Measurements from ENCODE around the gene ADCY9.
"Not testable (repeated sequence)": the region's sequence is repeated elsewhere in the genome, so short reads cannot be mapped to it uniquely, and the experiment has no call there.

The ADCY9 gene

DNA sequence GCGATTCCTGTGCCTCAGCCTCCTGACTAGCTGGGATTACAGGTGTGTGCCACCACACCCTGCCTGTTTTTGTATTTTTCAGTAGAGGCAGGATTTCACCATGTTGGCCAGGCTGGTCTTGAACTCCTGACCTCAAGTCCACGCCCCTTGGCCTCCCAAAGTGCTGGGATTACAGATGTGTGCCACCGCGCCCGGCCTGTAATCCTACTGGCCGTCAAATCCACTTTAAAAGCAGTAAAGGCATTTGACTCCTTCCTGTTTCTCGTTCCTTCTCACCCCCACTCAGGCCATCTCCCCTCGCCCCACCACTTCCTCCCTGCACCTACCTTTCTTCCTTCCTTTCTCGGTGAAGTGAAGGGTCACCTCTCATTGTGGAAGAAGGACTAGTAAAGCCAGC is 166.3 kb downstream of the ADCY9 start:
- Histone ChIP-seq H3K36me3 (ENCODE audit: insufficient read depth, low read length) (no peaks in the 10 kb centered on the region), H3K4me1 (ENCODE audit: control insufficient read depth, insufficient read depth, low read length) (peaks cover 70% of the 10 kb centered on the region), H3K9ac (ENCODE audit: low read depth, low read length) (peak overlapping the region; percentile 74), H3K4me3 (ENCODE audit: low read length) (peak overlapping the region; percentile 53), H3K4me2 (ENCODE audit: low read length) (peak overlapping the region; percentile 79), H3K9me3 (replicated peaks; ENCODE audit: low read length) (no peaks in the 10 kb centered on the region), H3K27me3 (ENCODE audit: control insufficient read depth, insufficient read depth, low read length) (peaks cover 3% of the 10 kb centered on the region)

DNA sequence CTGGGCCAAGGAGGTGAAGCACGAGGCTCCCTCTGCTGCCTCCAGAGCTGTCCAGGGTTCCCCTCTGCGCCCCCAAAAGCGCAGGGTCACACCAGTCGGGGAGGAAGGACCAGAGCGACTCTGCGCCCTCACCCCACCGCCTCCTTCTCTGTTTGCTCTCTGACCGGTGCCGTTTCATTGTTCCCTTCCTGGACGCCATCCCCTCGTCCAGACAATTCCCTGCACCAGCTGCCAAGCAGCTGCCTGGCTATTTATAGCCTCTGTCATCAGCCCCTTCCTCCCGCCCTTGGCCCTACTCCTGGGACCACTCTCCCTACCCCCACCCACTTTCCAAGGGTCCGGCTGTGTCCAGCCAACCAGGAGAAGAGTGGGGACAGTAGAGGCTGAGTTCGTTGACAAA is 167.0 kb downstream of the ADCY9 start:
- Histone ChIP-seq H3K9ac (ENCODE audit: low read depth, low read length) (peak overlapping the region; percentile 74), H3K4me2 (ENCODE audit: low read length) (peak overlapping the region; percentile 79), H3K9me3 (replicated peaks; ENCODE audit: low read length) (no peaks in the 10 kb centered on the region), H3K36me3 (ENCODE audit: insufficient read depth, low read length) (no peaks in the 10 kb centered on the region), H3K27me3 (ENCODE audit: control insufficient read depth, insufficient read depth, low read length) (peaks cover 3% of the 10 kb centered on the region), H3K4me1 (ENCODE audit: control insufficient read depth, insufficient read depth, low read length) (peaks cover 63% of the 10 kb centered on the region), H3K4me3 (ENCODE audit: low read length) (peak overlapping the region; percentile 59)

DNA sequence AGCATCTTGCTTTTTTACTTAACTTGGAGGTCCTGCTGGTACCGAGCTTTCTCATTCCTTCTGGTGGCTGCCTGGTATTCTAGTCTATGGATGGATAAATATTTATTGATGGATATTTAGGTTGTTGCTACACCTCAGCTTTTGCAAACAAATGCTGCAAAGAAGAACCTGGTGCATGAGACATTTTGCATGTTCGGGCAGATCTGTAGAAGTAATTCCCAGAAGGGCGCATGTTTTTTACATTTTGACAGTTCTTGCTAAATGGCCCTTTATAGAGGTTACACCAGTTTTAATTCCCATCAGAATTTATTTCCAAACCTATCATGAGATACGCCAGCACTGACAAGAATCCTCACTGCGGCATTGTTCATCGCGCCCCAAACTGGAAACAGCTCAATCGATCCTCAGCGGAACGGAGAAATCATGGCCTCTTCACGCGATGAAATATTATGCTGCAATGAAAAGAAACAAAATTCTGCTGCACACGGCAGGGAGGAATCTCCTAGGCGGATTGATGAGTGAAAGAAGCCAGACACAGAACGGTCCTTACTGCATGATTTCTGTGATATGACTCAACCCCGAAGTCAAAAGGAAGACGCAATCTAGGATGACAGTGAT is 167.8 kb downstream of the ADCY9 start:
- Histone ChIP-seq H3K4me1 (ENCODE audit: control insufficient read depth, insufficient read depth, low read length) (peaks cover 59% of the 10 kb centered on the region), H3K27me3 (ENCODE audit: control insufficient read depth, insufficient read depth, low read length) (no peaks in the 10 kb centered on the region), H3K9me3 (replicated peaks; ENCODE audit: low read length) (no peaks in the 10 kb centered on the region), H3K9ac (ENCODE audit: low read depth, low read length) (no peak overlapping the region), H3K4me2 (ENCODE audit: low read length) (peak overlapping the region; percentile 79), H3K4me3 (ENCODE audit: low read length) (no peak overlapping the region), H3K36me3 (ENCODE audit: insufficient read depth, low read length) (no peaks in the 10 kb centered on the region)

DNA sequence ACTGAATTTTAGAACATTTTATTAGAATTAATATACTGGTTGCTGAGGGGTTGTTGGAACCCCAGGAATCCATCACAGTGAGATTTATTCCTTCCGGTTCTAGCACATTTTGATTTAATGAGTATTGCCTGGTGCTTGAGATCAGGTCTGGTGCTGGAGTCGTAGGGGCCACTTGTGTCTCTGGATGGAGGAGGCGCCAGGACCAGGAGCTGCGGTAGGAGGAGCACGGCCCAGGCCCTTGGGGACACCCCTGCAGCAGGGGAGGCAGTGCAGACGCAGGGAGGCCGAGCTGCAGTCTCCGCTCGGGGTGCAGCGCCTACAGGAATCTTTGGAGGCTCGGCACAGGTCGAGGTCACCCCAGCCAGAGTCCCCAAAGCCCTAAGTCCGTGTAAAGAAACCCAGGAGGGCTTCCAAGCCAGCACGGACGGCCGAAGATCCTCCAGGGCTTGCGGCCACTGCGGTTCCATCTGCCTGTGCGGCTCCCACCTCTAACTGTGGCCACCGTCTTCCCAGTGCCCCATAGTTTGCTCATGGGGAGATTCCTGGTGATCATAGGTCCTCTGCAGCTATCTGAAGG is 169.6 kb downstream of the ADCY9 start:
- no peaks in the 10 kb centered on the region for H3K36me3 ChIP-seq (ENCODE audit: insufficient read depth, low read length)
- no peaks in the 10 kb centered on the region for H3K9me3 ChIP-seq (replicated peaks; ENCODE audit: low read length)
- no peak overlapping the region for H3K9ac ChIP-seq (ENCODE audit: low read depth, low read length)
- peaks cover 47% of the 10 kb centered on the region for H3K4me1 ChIP-seq (ENCODE audit: control insufficient read depth, insufficient read depth, low read length)
- H3K4me3 ChIP-seq (ENCODE audit: low read length): no peak overlapping the region
- no peaks in the 10 kb centered on the region for H3K27me3 ChIP-seq (ENCODE audit: control insufficient read depth, insufficient read depth, low read length)
- H3K4me2 ChIP-seq (ENCODE audit: low read length): peak overlapping the region; percentile 63

DNA sequence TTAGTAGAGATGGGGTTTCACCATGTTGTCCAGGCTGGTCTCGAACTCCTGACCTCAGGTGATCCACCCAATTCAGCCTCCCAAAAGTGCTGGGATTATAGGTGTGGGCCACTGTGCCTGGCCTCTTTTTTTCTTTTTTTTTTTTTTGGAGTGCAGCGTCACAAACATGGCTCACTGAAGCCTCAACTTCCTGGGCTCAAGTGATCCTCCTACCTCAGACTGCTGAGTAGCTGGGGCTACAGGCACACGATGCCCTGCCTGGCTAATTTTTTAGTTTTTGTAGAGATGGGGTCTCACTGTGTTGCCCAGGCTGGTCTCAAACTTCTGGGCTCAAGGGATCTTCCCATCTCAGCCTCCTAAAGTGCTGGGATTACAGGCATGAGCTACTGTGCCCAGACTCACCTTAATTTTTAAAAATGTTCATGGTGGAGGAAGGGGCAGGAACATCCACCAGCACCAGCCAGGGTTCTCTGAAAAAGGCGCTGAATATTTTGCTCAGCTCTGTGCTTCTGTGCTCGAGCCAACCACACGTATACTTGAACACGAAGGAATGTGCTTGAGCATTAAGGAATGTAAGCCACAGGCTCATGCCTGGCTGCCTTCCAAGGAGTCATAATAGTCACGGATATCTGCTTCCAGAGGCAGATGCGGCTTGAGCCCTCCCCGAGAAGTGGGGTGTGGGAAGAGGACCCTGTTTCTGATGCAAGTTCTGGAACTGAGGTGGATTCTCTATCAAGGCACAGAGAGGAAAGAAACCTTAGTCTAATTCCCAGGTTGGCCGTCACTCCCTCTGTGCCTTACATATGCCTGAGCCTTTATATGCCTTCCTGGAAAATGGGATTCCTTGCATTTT is 170.3 kb downstream of the ADCY9 start:
- peak overlapping the region; percentile 63 for H3K4me2 ChIP-seq (ENCODE audit: low read length)
- peak overlapping the region; percentile 21 for H3K4me3 ChIP-seq (ENCODE audit: low read length)
- peak overlapping the region; percentile 61 for H3K9ac ChIP-seq (ENCODE audit: low read depth, low read length)
- H3K4me1 ChIP-seq (ENCODE audit: control insufficient read depth, insufficient read depth, low read length): peaks cover 41% of the 10 kb centered on the region
- H3K36me3 ChIP-seq (ENCODE audit: insufficient read depth, low read length): no peaks in the 10 kb centered on the region
- no peaks in the 10 kb centered on the region for H3K9me3 ChIP-seq (replicated peaks; ENCODE audit: low read length)
- no peaks in the 10 kb centered on the region for H3K27me3 ChIP-seq (ENCODE audit: control insufficient read depth, insufficient read depth, low read length)

DNA sequence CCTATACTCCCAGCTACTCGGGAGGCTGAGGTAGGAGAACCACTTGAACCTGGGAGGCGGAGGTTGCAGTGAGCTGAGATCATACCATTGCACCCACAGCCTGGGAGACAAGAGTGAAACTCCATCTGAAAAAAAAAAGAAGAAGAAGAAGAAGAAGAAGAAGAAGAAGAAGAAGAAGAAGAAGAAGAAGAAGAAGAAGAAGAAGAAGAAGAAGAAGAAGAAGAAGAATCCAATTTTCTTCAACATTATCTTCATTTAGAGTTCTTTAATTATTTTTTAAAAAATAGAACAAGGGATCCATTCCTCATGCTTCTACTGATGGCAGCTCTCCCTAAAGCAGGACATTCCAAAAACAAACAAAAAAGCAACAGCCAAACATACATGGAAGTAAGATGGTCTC is 171.8 kb downstream of the ADCY9 start:
- H3K36me3 ChIP-seq (ENCODE audit: insufficient read depth, low read length); H3K4me2 ChIP-seq (ENCODE audit: low read length); H3K27me3 ChIP-seq (ENCODE audit: control insufficient read depth, insufficient read depth, low read length); H3K4me3 ChIP-seq (ENCODE audit: low read length); H3K9me3 ChIP-seq (replicated peaks; ENCODE audit: low read length); H3K9ac ChIP-seq (ENCODE audit: low read depth, low read length): not testable (repeated sequence)
- H3K4me1 ChIP-seq (ENCODE audit: control insufficient read depth, insufficient read depth, low read length): peaks cover 29% of the 10 kb centered on the region

DNA sequence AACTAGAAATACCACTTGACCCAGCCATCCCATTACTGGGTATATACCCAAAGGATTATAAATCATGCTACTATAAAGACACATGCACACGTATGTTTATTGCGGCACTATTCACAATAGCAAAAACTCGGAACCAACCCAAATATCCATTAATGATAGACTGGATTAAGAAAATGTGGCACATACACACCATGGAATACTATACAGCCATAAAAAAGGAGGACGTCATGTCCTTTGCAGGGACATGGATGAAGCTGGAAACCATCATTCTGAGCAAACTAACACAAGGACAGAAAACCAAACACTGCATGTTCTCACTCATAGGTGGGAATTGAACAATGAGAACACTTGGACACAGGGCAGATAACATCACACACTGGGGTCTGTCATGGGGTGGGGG is 174.1 kb downstream of the ADCY9 start:
- not testable (repeated sequence) for H3K9me3 ChIP-seq (replicated peaks; ENCODE audit: low read length)

DNA sequence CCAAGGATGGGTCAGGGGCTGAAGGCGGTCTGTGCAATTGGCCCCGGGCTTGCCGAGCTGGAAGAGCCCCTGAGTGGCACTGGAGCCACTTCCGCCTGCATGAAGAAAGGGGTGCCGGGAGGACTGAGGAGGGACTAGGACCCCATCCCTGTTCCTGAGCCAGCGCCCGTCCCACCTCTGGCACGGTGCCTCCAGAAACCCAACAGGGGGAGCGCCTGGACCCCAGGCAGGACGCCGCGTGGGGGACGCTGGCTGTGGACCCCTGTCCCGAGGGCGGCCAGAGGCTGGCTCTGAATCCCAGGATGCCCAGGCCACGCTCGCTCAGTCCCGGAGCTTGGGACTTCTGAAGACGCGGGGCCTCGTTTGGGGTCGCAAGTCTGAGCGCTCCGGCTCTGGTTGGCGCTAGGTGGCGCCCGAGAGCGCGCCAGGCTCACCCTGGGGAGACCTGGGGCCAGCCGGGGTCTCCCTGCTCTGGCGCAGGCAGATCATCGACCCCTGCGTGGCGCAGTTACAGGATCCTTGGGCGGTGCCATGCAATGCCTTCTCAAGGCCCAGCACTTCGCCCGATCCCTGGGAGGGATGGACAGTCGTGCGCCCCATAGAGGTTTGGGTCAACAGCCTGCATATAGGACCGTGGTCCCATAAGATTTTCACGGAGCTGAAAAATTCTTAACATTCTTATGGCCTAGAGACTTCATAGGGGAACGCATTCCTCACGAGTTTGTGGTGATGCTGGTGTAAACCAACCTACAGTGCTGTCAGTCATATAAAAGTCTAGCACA is 177.2 kb downstream of the ADCY9 start:
- Histone ChIP-seq H3K4me3 (ENCODE audit: low read length) (peak overlapping the region; percentile 68), H3K27me3 (ENCODE audit: control insufficient read depth, insufficient read depth, low read length) (no peaks in the 10 kb centered on the region), H3K9me3 (replicated peaks; ENCODE audit: low read length) (no peaks in the 10 kb centered on the region), H3K9ac (ENCODE audit: low read depth, low read length) (peak overlapping the region; percentile 78), H3K4me2 (ENCODE audit: low read length) (peak overlapping the region; percentile 90), H3K4me1 (ENCODE audit: control insufficient read depth, insufficient read depth, low read length) (peaks cover 12% of the 10 kb centered on the region), H3K36me3 (ENCODE audit: insufficient read depth, low read length) (no peaks in the 10 kb centered on the region)

More for the DNA sequence above, 174.1 kb downstream of the ADCY9 start:
- not testable (repeated sequence) for H3K36me3 ChIP-seq (ENCODE audit: insufficient read depth, low read length); H3K9ac ChIP-seq (ENCODE audit: low read depth, low read length); H3K27me3 ChIP-seq (ENCODE audit: control insufficient read depth, insufficient read depth, low read length); H3K4me2 ChIP-seq (ENCODE audit: low read length); H3K4me3 ChIP-seq (ENCODE audit: low read length)
- H3K4me1 ChIP-seq (ENCODE audit: control insufficient read depth, insufficient read depth, low read length): peaks cover 28% of the 10 kb centered on the region

DNA sequence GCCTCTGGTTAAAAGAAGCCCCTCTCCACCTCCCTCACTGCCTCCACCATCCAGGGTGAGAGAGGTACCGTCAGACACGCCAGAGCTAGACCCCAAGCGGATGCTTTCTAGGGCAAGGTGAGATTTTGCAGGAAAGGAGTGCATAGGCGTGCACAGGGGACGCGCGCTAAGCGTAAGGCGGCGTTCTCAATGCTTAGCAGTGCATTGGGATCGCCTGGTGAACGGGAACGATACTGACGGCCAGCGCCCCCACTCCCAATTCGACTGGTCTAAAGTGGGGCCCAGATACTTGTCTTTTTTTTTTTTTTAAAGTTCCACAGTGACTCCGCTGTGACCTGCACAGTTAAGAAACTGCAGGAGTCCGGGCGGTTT is 177.8 kb downstream of the ADCY9 start:
- no peaks in the 10 kb centered on the region for H3K27me3 ChIP-seq (ENCODE audit: control insufficient read depth, insufficient read depth, low read length)
- peak overlapping the region; percentile 78 for H3K9ac ChIP-seq (ENCODE audit: low read depth, low read length)
- peak overlapping the region; percentile 68 for H3K4me3 ChIP-seq (ENCODE audit: low read length)
- peak overlapping the region; percentile 90 for H3K4me2 ChIP-seq (ENCODE audit: low read length)
- no peaks in the 10 kb centered on the region for H3K9me3 ChIP-seq (replicated peaks; ENCODE audit: low read length)
- H3K36me3 ChIP-seq (ENCODE audit: insufficient read depth, low read length): no peaks in the 10 kb centered on the region
- H3K4me1 ChIP-seq (ENCODE audit: control insufficient read depth, insufficient read depth, low read length): peaks cover 12% of the 10 kb centered on the region

DNA sequence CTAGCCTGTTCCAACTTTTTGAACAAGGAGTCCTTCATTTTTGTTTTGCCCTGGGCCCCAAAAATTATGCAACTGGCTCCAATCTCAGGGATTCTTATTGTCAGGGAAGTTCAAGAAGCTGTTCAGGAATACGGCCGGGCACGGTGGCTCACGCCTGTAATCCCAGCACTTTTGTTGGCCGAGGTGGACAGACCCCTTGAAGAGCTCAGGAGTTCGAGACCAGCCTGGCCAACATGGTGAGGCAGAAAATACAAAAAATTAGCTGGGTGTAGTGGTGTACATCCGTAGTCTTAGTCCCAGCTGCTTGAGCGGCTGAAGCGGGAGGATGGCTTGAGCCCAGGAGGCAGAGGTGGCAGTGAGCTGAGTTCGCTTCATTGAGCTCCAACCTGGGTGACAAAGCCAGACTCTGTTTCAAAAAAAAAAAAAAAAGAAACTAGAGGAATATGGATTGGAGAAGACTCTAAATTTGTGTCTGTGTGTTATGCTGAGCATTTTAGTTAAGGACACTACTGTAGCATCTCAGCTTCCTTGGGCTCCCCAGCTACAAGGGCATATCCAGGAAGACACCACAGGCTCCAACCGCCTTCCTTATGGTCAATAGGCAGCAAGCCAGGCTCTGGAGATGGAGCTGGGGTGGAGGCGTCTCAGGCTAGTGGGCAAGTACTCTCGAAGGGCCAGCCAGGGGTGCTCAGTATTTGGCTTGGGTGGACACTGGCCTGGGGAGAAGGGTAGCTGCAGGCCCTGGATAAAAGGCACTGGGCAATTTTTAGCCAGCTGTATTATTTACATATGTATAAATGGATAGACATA is 179.0 kb downstream of the ADCY9 start:
- Histone ChIP-seq H3K4me2 (ENCODE audit: low read length) (no peak overlapping the region), H3K9me3 (replicated peaks; ENCODE audit: low read length) (no peaks in the 10 kb centered on the region), H3K36me3 (ENCODE audit: insufficient read depth, low read length) (no peaks in the 10 kb centered on the region), H3K4me1 (ENCODE audit: control insufficient read depth, insufficient read depth, low read length) (peaks cover 12% of the 10 kb centered on the region), H3K9ac (ENCODE audit: low read depth, low read length) (no peak overlapping the region), H3K4me3 (ENCODE audit: low read length) (no peak overlapping the region), H3K27me3 (ENCODE audit: control insufficient read depth, insufficient read depth, low read length) (no peaks in the 10 kb centered on the region)
